Measurements from ENCODE around the gene MEPE.
"Not testable (repeated sequence)": the region's sequence is repeated elsewhere in the genome, so short reads cannot be mapped to it uniquely, and the experiment has no call there.

Gene MEPE

GRCh38 chr4:87882321-87882720 lies 49.6 kb downstream of the MEPE start:
- no peak for DNase-seq (ENCODE audit: low read depth in 2 of 3, low spot score in 1 of 3)

- DNase-seq (ENCODE audit: low read depth in 2 of 3, low spot score in 1 of 3), result no peak
Measured at GRCh38 chr4:87882861-87883260, 50.1 kb downstream of the MEPE start.

- DNase-seq (ENCODE audit: low read depth in 2 of 3, low spot score in 1 of 3), result no peak
Measured at GRCh38 chr4:87884976-87885549, 52.3 kb downstream of the MEPE start.

- no peak for DNase-seq (ENCODE audit: low read depth in 2 of 3, low spot score in 1 of 3)
Measured at GRCh38 chr4:87886083-87886482, 53.3 kb downstream of the MEPE start.

GRCh38 chr4:87890753-87891152 lies 58.0 kb downstream of the MEPE start:
- DNase-seq (ENCODE audit: low read depth in 2 of 3, low spot score in 1 of 3), result not testable (repeated sequence)

- peak; percentile 10 to 14 (median 12) for DNase-seq (ENCODE audit: low read depth in 2 of 3, low spot score in 1 of 3)
Measured at GRCh38 chr4:87895964-87896621, 63.3 kb downstream of the MEPE start.
